ENCODE data around the gene WWOX. TPM values are rescaled to one million over a fixed set of nuclear protein-coding genes. Genes with fewer than 3 reads are reported as not detected.

The WWOX gene
- total and polyA plus RNA-seq, 2 of the 8 experiments (the other 6 are each of a cell fraction or from before 2014, with no cell fraction given): 5.4 to 16.7 TPM

GRCh38 chr16:78258375-78259065 lies 159.1 kb downstream of the WWOX start (continued):
- no peak for TF ChIP-seq CHD7 (IDR thresholded peaks at IDR 0.05; ENCODE audit: insufficient replicate concordance, low read length)

Data from H1 (cell line).